CD1c-positive myeloid dendritic cell (primary cell): ENCODE measurements around the gene LCT.
"Not testable (repeated sequence)": the region's sequence is repeated elsewhere in the genome, so short reads cannot be mapped to it uniquely, and the experiment has no call there.

ENCODE experiments used
- DNase-seq: peaks from one replicate; pipeline ENCODE4 v3.0.0-alpha.2; 2016; ENCODE audit errors: extremely low spot score

Gene LCT

DNA sequence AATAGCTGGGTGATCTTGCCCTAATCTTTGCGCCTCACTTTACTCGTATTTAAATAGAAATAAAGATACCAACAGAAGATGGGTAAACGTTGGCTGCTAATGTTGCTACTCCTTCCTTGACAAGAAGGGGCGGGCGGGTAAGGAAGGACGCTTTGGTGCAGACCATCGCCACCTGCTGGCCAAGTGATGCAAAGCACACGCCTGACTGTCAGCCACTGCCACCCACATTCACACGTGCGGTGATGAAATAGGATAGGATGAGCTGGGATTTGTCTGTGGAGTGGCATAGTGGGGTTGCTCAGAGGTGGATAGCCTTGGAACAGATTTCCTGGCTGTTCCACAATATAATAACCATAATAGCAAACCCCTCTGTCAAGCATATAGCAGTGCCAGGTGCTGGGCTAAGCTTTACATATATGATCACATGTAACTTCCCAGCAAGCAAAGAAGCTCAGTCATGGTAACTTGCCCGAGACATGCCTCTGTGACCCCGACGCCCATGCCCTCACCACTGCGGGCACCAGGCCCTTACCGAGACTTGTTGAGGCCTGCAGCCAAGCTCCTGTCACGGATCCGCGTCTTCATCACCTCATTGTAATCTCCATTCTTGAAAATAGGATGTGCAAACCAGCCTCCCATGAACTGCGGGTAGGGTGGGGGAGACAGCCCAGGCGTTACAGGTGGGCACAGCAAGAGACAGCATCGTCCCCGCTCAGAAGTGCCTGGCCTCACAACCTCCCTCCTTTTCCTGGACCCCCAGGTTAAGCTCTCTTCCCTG lies 39.3 kb downstream of the LCT start:
- peak; percentile 84 for DNase-seq

DNA sequence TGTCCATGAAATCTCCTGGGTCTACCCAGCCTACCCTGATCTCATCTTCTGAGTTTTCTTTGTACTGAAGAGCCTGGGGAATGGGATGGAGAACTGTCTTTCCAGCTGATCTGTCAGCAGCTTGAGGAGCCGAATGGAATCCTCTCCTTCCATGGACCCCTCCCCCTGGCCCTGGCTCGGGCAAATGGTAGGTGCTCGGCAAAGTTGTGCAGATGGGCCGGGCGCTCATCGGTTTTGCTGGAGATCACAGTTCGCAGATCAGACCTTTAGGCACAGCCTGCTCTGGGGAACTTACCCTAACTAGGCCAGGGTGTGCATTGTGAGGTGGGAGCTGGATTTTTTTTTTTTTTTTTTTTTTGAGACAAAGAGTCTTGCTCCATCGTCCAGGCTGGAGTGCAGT lies 40.4 kb downstream of the LCT start:
- no peak for DNase-seq

DNA sequence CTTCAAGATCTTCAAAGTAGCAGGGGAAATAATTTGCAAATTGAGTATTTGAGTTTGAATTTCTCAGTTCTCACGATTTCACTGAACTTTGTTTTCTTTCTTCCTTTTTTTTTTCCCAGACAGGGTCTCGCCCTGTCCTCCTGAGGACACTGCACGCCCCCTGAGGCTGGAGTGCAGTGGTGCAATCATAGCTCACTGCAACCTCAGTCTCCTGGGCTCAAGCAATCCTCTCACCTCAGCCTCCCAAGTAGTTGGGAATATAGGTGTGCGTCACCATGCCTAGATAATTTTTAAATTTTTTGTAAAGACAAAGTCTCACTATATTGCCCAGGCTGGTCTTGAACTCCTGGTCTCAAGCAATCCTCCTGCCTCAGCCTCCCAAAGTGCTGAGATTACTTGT lies 41.3 kb downstream of the LCT start:
- not testable (repeated sequence) for DNase-seq

DNA sequence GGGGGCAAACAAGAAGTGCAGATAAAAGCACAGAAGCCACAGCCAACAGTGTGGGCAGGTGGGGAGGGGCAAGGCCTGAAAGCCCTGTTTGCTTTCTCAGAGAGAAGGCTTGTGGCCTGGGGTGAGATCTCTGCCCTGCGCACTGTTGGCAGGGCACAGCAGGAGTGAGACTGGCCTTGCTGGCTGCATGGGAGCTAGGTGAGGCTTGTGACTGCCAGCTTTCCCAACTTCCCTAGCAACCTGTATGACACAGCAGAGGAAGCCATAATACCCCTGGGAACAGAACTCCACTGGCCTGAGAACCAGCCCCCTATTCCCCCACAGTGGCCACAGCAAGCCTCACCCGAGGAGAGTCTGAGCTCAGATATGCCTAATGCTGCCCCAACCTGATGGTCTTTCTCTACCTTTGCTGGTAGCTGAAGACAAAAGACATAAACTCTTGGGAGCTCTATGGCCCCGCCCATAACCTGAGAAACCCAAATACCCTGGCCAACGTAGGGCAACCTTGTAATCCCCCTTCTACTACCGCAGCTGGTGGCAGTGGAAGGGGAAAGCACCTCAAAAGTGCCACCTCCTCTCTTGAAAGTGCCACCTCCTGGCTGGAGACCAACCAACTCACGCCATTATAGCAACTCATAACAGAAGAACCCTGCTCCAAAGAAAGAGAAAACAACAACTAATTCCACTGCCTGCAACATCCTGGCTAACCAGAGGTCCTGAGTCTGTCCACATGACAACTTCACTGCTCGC lies 44.4 kb downstream of the LCT start:
- no peak for DNase-seq

DNA sequence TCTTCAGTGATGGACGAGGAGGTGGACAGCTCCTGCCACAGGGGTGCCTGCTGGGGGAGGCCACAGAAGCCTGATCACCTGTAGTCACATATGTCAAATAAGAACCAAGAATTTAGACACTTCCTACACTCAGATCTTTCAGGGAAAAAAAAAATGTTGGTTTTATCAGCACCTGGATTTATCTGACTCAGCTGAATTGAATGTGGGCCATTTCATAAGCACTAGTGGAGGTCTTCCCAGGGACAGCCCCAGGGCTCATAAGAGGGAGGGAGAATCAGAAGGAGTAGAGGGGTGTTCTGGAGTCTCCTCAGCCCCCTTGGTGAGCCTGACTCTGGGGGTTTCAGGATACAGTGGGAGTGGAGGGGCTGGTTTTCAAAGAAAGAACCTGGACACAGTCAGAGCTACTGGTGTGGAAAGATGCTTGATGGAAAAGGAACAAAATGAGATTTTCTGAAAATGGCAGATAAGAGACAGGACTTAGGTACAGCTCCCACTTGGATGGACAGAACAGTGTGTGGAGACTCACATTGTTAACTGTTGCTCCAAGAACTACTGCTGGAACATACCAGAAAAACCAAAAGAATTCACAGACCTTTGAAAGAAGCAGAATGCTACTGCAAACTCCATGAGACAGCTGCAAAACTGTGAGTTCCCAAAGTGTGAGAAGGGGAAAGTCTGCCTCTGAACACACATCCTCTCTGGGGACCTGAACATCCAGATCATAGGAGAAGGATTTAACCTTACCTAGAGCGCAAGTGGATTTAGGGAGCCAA lies 45.4 kb downstream of the LCT start:
- DNase-seq, result no peak

DNA sequence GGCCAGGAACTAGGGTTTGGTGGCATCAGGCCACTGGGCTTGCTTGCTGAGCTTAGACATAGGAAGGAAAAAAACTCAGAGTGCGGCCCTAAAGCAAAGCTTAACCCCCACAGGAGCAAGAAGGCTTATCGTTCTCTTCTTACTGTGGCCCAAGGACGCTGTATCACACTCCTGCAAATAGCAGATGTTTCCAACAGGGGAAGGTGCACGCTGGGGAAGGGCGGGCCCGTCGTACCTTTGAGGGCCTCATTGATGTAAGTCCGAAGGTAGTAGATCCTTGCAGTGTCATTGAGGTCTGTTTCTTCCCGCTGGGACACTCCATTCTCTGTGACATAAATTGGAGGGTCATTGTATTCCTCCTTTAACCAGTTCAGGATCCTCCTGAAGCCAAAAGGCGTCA lies 46.6 kb downstream of the LCT start:
- DNase-seq, result no peak

DNA sequence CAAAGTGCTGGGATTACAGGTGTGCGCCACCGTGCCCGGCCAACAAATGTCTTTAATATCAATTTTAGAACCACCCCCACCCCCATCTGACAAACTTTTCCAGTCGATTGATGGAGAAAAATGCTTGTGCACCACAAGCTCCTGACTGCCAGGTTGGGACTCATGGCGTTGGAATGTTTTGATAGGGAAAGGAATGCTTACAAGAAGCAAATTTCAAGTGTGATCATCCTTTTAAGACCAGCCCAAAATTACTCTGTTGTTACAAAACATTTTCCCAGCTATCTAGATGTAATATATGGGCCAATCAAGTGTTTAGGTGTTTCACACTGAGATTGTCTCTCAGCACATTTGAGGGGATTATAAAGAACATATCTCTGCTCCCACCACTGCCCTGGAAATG lies 50.2 kb downstream of the LCT start:
- no peak for DNase-seq

DNA sequence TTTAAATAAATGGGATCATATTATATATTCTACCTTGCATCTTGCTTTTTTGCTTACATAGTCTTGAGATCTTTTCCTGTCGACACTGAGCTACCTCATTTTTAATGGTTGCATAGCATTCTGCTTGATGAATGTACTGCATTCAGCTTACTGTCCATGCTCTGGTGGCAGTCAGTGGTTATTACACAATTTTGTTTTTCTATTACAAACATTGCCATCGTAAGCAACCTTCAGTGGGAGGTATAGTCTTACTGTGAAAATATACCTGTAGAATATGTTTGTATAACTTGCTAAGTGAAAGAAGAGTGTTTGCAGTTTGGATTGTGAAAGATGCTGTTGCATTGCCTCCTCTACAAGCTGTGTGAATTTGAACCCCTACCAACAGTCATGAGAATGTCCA lies 52.0 kb downstream of the LCT start:
- DNase-seq, result no peak

DNA sequence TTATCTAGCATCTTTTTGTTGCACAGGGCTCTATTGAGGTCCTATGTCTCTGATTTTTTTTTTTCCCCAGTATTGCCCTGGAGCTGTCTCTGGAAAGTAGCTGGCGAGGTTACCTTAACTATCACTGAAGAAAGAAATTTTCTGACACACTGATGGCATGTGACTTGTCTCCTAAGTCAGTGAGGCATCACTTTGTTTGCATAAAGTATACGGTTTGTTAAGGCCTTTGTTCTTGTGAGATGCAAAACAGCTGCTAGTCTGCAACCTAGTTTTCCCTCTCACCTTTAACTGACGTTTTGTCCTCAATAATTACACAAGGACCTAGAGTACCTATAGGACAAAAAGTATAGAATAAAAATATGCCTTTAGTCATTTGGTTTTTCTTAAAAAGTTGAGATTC lies 53.5 kb downstream of the LCT start:
- no peak for DNase-seq

DNA sequence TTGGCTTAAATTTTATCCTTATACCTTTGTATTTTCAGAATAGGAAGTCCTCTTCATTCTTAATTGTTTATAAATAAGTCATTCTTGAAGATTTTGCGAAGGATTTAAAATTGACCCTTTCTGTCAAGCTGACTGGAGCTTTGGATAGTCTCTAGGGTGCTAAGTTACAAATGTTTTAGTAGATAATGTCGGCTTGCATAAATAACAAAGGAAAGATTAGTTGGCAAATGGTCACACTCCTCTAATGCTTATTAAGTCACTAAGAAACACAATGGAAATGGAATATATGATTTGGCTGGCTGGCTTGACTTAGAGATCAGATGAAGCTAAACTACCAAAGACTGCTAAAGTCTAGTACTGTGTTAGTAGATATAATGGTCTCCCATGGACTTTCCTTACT lies 54.8 kb downstream of the LCT start:
- no peak for DNase-seq

DNA sequence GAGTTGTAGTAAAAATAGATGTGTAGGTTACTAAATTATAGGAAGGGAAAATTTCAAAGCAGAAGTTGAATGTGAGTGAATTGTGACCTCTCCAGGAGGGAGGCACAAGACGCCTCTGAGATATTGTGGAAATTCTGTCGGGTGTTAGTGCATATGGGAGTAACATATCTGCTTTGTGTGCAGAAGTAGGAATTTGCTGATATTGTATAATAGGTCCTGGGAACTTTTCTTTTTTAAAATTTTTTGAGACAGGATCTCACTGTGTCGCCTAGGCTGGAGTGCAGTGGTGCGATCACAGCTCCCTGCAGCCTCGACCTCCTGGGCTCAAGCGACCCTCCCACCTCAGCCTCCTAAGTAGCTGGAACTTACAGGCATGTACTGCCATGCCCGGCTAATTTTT lies 60.6 kb downstream of the LCT start:
- no peak for DNase-seq

DNA sequence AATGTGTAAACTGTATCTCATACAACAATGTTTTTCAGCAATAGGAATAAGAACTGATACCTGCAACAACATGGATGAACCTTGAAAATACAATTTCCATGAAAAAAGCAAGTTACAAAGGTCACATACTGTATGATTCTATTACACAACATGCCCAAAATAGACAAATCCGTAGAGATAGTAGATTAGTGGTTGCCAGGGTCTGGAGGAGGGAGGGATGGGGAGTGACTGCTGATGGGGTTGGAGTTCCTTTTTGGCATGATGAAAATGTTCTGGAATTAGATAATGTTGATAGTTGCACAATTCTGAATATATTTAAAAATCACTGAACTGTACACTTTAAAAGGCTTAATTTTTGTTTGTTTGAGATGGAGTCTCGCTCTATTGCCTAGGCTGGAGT lies 61.6 kb downstream of the LCT start:
- no peak for DNase-seq

DNA sequence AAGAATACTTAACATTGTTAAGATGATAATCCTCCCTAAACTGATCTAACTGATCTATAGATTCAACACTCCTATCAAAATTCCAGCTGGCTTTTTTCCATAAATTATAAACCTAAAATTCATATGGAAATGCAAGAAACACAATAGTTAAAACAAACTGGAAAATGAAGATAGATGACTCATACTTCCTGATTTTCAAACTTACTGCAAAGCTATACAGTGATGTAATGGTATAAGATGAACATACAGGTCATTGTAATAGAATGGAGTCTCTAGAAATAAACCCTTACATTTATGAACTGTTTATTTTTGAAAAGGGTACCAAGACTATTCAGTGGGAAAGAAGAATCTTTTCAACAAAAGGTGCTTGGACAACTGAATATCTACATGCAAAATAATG lies 63.1 kb downstream of the LCT start:
- DNase-seq, result peak; percentile 34

DNA sequence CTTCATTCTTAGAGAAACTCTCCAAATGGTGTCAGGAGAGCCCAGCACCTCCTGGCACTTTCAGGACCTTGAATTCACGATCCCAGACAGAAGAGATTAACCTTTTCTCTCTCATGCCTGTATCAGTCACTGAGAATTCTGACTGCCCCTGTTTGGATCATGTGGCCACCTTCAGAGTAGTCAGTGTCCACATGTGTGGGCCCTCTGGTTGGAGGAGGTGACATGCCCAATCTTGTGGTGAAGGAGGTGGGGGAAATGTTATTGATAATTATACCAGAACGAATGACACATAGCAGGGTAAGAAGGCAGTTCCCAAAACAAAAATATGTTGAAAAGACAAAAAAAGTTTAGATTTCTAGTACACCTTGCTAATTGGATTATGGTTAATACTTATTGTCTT lies 63.7 kb downstream of the LCT start:
- DNase-seq, result no peak

DNA sequence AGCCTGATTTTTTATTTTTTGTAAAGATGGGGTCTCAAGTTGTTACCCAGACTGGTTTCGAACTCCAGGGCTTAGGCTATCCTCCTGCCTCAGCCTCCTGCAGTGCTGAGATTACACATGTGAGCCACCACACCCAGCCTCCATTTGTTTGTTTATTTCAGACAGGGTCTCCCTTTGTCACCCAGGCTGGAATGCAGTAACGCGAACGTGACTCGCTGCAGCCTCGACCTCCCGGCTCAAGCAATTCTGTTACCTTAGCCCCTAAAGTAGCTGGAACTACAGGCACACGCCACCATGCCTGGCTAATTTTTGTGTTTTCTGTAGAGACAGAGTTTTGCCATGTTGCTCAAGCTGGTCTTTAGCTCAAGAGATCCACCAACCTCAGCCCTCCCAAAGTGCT lies 68.1 kb downstream of the LCT start:
- no peak for DNase-seq

DNA sequence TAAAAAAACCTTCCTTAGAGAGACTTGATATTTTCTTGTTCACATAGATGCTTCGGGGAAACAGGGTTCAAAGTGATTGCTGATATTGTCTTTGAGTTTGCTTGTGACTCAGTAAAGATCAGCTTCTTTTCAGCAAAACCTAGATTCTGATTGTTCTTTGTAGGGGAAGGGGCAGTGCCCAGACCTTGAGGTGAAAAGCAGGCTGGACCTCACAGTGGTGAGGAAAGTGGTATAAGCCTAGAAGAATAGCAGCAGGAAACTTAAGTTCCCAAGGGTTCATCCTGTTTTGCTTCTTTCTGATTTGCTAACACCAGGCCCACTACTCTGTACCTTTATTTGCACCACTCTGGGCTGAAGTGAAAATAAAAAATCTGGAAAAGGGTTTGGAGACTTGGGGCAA lies 74.5 kb downstream of the LCT start:
- DNase-seq, result no peak

DNA sequence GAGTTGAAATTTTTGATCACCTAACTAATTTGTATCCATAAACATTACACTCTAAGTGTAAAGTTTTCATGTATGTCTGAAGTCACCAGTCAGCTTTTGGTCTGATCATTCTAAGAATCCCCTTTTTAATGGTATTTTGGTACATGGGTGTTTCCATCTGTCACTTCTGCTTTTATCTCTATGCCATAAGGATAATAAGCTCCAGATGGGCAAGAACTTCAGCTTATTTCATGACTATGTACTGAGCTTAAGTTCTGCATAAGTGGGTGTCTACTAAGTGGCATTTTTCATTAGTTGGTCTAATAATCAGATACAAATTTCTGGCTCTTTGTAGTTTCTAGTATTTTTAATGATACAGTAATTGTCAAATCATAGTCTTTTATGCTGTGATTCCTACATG lies 75.0 kb downstream of the LCT start:
- DNase-seq, result no peak

DNA sequence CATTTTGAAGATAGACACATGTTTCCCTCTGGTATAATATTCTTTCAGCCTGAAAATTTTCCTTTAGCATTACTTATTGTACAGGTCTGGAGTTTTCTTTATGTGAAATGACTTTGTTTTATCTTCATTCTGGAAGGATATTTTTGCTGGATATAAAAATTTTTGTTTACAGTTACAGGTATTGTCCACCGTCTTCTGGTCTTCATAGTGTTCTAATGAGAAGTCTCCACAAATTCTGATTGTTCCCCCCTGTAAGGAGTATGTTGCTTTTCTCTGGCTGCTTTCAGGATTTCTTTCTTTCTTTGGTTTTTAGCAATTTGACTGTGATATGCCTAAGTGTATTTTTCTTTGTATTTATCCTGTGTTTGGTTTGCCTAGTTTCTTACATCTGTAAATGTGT lies 80.3 kb downstream of the LCT start:
- no peak for DNase-seq

DNA sequence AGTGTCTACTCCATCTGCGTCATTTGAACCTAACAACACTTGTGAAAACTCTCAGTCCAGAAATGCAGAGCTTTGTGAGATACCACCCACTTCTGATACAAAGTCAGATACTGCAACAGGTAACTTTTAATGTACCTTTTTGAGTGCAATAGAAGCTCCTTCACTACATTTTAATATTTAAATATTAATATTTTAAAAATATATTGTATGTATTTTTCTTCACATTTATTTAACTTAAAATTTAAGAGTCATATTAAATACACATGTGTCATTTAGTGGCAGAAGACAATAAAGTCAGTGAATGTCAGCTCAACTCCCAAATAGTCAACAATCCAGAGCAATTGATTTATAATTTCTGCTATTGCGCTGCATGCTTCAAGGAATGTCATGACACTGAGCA lies 81.4 kb downstream of the LCT start:
- no peak for DNase-seq

DNA sequence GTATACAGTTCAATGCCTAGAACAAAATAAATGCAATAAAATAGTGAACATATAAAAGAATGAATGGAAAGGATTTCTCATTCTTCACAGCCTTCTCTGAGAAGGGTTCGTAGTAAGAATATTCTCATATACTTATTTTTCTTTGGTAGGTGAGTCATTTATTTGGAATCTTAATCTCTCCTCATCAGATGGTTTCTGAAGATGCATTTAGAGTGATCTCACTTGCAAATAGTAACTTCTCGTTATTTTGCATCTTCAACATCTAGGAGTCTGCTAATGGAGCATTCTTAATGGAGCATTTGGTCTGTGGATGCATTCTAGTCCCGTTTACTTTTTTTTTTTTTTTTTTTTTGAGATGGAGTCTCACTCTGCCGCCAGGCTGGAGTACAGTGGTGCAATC lies 91.4 kb downstream of the LCT start:
- DNase-seq, result no peak

DNA sequence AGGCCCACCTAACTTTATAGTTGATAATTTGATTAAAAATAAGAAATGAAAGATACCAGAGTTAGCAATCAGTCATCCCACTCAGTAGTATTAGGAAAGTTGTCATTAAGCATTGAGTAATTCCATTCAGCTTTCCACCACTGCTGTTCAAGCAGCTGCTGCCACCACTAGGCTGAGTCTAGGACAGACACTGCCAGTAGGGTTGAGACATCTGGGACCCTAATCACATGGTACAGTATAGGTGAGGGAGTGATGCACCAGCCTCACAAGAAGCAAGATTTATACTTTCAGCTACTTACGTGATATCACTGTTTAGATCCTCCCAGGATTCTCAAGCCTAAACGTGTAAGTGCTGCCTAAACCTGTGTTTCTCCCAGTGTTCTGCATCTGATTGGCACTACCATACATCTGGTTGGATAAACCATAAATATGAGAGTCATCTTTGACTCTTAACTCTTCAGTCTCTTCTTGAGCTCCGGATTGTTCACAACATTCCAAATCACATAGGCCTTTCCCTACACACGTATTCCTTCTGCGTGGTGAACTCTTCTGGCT lies 92.1 kb downstream of the LCT start:
- DNase-seq, result peak; percentile 10

DNA sequence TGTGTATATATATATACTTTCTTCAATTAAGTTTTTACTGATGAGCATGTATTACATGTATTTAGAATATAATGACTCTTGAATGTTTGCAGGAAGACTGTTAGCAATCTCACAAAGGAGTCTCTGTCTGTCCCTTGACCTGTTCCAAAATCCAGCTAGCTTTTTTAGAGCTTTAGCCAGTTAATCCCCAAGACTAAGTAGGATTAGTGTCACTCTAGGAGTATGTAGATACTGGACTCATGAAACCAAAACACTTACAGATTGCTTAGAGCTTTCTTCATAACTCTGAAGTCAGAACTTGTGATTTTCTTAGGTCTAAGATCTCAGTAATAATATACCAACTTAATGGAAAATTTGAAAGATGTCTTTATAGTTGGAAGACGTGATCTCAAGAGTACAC lies 93.1 kb downstream of the LCT start:
- DNase-seq, result no peak
